Smooth muscle cell (in vitro differentiated cells): ENCODE measurements around the gene RAVER2. TPM values are rescaled to one million over a fixed set of nuclear protein-coding genes. Genes with fewer than 3 reads are reported as not detected.
"Not testable (repeated sequence)": the region's sequence is repeated elsewhere in the genome, so short reads cannot be mapped to it uniquely, and the experiment has no call there.

Experiments used
- DNase-seq: peaks from one replicate; lab custom pipeline; 2025; ENCODE audit not compliant: unreplicated experiment; lab: John Stamatoyannopoulos, UW
- H2AFZ ChIP-seq: fragments of 200-600 bp; sonication (generic); 2 replicates; pipeline ENCODE4 v1.6.0; 2016; ENCODE audit warnings: antibody characterized with exemption, low read depth, mild to moderate bottlenecking
- H3F3A ChIP-seq: fragments of 200-600 bp; sonication (generic); 2 replicates; pipeline ENCODE4 v1.6.0; 2017; ENCODE audit warnings: antibody characterized with exemption, low read depth
- H3K27ac ChIP-seq: fragments of 200-600 bp; sonication (generic); 2 replicates; pipeline ENCODE4 v1.5.1; 2016; ENCODE audit warnings: low read depth, mild to moderate bottlenecking
- H3K27me3 ChIP-seq: fragments of 200-600 bp; sonication (generic); 2 replicates; pipeline ENCODE4 v1.6.1; 2016; ENCODE audit warnings: low read depth, mild to moderate bottlenecking
- H3K36me3 ChIP-seq: fragments of 200-600 bp; sonication (generic); 2 replicates; pipeline ENCODE4 v1.5.1; 2016; ENCODE audit warnings: low read depth
- H3K4me1 ChIP-seq: fragments of 200-600 bp; sonication (generic); 2 replicates; pipeline ENCODE4 v1.5.1; 2016; ENCODE audit warnings: low read depth
- H3K4me2 ChIP-seq: fragments of 200-600 bp; sonication (generic); 2 replicates; pipeline ENCODE4 v1.6.0; 2016; ENCODE audit warnings: mild to moderate bottlenecking
- H3K4me3 ChIP-seq: fragments of 200-600 bp; sonication (generic); 2 replicates; pipeline ENCODE4 v1.5.1; 2016; ENCODE audit warnings: mild to moderate bottlenecking
- H3K79me2 ChIP-seq: fragments of 200-600 bp; sonication (generic); 2 replicates; pipeline ENCODE4 v1.6.0; 2016; ENCODE audit warnings: low read depth, mild to moderate bottlenecking
- H3K9ac ChIP-seq: fragments of 200-600 bp; sonication (generic); 2 replicates; pipeline ENCODE4 v1.6.0; 2016; ENCODE audit warnings: low read depth
- H3K9me3 ChIP-seq: fragments of 200-600 bp; sonication (generic); replicated peaks from 2 replicates; pipeline ENCODE4 v1.5.1; 2016; ENCODE audit warnings: low read depth
- H4K20me1 ChIP-seq: fragments of 200-600 bp; sonication (generic); 2 replicates; pipeline ENCODE4 v1.6.0; 2016; ENCODE audit warnings: low read depth
- CTCF ChIP-seq: fragments of 200-600 bp; sonication (generic); IDR thresholded peaks from 2 replicates; pipeline ENCODE4 v1.5.1; 2017; ENCODE audit warnings: borderline replicate concordance, mild to moderate bottlenecking, antibody characterized with exemption; ENCODE audit not compliant: insufficient read depth, poor library complexity, severe bottlenecking
- WGBS: methylation state at CpG from one replicate; pipeline ENCODE4 v1.1.7; 2016; ENCODE audit warnings: low lambda C conversion rate; 5-methylcytosine and 5-hydroxymethylcytosine counted together
- polyA plus RNA-seq: library from polyadenylated mRNA; unstranded; fragments of >200 nt; fragmentation: Nextera tagmentation; extraction: Ambion mirVana; gene quantifications from 2 replicates; pipeline ENCODE4 v1.2.1, GENCODE V29; 2016
- total RNA-seq: library from RNA; depleted of rRNA; stranded (reverse); fragments of >200 nt; gene quantifications from 2 replicates; pipeline ENCODE4 v1.2.3, GENCODE V29; 2014

The RAVER2 gene
- total and polyA plus RNA-seq, 2 experiments from 2014 or later: 2.8 to 9.8 TPM

- Histone ChIP-seq H3K27me3 (no peaks in the 10 kb centered on the region), H4K20me1 (no peaks in the 10 kb centered on the region), H3K9me3 (no peaks in the 10 kb centered on the region), H3F3A (no peaks in the 10 kb centered on the region), H3K27ac (no peak overlapping the region), H3K9ac (no peak overlapping the region), H3K4me1 (no peaks in the 10 kb centered on the region), H3K79me2 (no peaks in the 10 kb centered on the region), H3K36me3 (no peaks in the 10 kb centered on the region), H3K4me3 (no peak overlapping the region), H3K4me2 (no peak overlapping the region), H2AFZ (no peak overlapping the region)
- no peak for DNase-seq
- no peak for TF ChIP-seq CTCF
These were observed 64.4 kb downstream of the RAVER2 start for GRCh38 chr1:64809309-64809708.

- Histone ChIP-seq H3K27me3 (no peaks in the 10 kb centered on the region), H4K20me1 (no peaks in the 10 kb centered on the region), H3K4me1 (no peaks in the 10 kb centered on the region), H2AFZ (no peak overlapping the region), H3K36me3 (no peaks in the 10 kb centered on the region), H3K9me3 (no peaks in the 10 kb centered on the region), H3K79me2 (no peaks in the 10 kb centered on the region), H3K4me3 (no peak overlapping the region), H3K9ac (no peak overlapping the region), H3K4me2 (no peak overlapping the region), H3K27ac (no peak overlapping the region), H3F3A (no peaks in the 10 kb centered on the region)
- WGBS: 96% methylated on average over 1 of the region's 1 CpG
- no peak for DNase-seq
- no peak for TF ChIP-seq CTCF
These were observed 65.1 kb downstream of the RAVER2 start for GRCh38 chr1:64810001-64810400.

DNA sequence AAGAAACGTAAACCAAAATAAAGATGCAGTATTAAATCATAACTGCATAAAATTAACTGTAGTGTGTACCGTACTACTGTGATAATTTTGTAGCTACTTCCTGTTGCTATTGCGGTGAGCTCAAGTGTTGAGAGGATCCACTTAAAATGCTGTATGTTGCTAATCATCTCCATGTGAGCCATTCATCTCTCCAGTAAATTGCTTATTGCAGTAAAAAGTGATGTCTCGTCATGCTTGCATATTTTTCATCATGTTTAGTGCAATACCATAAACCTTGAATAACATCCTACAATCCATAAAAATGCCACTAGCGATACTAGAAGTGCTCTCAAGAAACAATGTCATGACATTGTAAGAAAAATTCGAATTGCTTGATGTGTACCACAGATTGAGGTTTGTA is 66.3 kb downstream of the RAVER2 start:
- no peak overlapping the region for H3K4me3 ChIP-seq
- no peaks in the 10 kb centered on the region for H3K27me3 ChIP-seq
- H3K36me3 ChIP-seq: no peaks in the 10 kb centered on the region
- no peak for DNase-seq
- WGBS: 92% methylated on average over 6 of the region's 6 CpGs
- no peaks in the 10 kb centered on the region for H3K79me2 ChIP-seq
- H3K9me3 ChIP-seq: no peaks in the 10 kb centered on the region
- H3K4me2 ChIP-seq: no peak overlapping the region
- H3F3A ChIP-seq: no peaks in the 10 kb centered on the region
- H3K27ac ChIP-seq: no peak overlapping the region
- H4K20me1 ChIP-seq: no peaks in the 10 kb centered on the region
- TF ChIP-seq CTCF: no peak
- H3K9ac ChIP-seq: no peak overlapping the region
- no peaks in the 10 kb centered on the region for H3K4me1 ChIP-seq
- no peak overlapping the region for H2AFZ ChIP-seq

GRCh38 chr1:64814427-64814826 is 69.6 kb downstream of the RAVER2 start:
- WGBS: 97% methylated on average over 1 of the region's 1 CpG
- Histone ChIP-seq H3K27me3 (no peaks in the 10 kb centered on the region), H3F3A (no peaks in the 10 kb centered on the region), H3K4me2 (no peak overlapping the region), H3K9ac (no peak overlapping the region), H3K4me1 (no peaks in the 10 kb centered on the region), H3K79me2 (no peaks in the 10 kb centered on the region), H2AFZ (no peak overlapping the region), H3K9me3 (no peaks in the 10 kb centered on the region), H3K27ac (no peak overlapping the region), H3K4me3 (no peak overlapping the region), H4K20me1 (no peaks in the 10 kb centered on the region), H3K36me3 (no peaks in the 10 kb centered on the region)
- TF ChIP-seq CTCF: no peak
- DNase-seq: no peak

DNA sequence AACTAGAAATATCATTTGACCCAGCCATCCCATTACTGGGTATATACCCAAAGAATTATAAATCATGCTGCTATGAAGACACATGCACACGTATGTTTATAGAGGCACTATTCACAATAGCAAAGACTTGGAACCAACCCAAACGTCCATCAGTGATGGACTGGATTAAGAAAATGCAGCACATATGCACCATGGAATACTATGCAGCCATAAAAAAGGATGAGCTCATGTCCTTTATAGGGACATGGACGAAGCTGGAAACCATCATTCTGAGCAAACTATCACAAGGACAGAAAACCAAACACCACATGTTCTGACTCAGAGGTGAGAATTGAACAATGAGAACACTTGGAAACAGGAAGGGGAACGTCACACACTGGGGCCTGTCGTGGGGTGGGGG is 72.5 kb downstream of the RAVER2 start:
- not testable (repeated sequence) for H3F3A ChIP-seq, DNase-seq, H3K27me3 ChIP-seq, H3K79me2 ChIP-seq, H3K9ac ChIP-seq, H3K36me3 ChIP-seq, H4K20me1 ChIP-seq, H3K9me3 ChIP-seq, H3K4me1 ChIP-seq, H3K27ac ChIP-seq, H3K4me3 ChIP-seq, H2AFZ ChIP-seq, H3K4me2 ChIP-seq
- WGBS: 96% methylated on average over 5 of the region's 5 CpGs

GRCh38 chr1:64820572-64820971 is 75.7 kb downstream of the RAVER2 start:
- not testable (repeated sequence) for H3K4me2 ChIP-seq, H3K36me3 ChIP-seq, DNase-seq, H3F3A ChIP-seq, H3K4me3 ChIP-seq, H3K4me1 ChIP-seq, H3K9ac ChIP-seq, H3K27me3 ChIP-seq, H2AFZ ChIP-seq, H3K79me2 ChIP-seq, H3K9me3 ChIP-seq, H3K27ac ChIP-seq, H4K20me1 ChIP-seq
- WGBS: 93% methylated on average over 3 of the region's 3 CpGs
